Skeletal muscle satellite cell (primary cell): ENCODE results near the gene SNX17.

Experiments used
- H3K27me3 ChIP-seq: 2 replicates; pipeline ENCODE4 v1.7.0; 2013; ENCODE audit warnings: low read length; ENCODE audit not compliant: control insufficient read depth, insufficient read depth
- H3K36me3 ChIP-seq: 2 replicates; pipeline ENCODE4 v1.7.0; 2013; ENCODE audit warnings: mild to moderate bottlenecking, control low read depth, low read length; ENCODE audit not compliant: insufficient read depth
- H3K4me1 ChIP-seq: 2 replicates; pipeline ENCODE4 v1.7.0; 2013; ENCODE audit warnings: low read length; ENCODE audit not compliant: control insufficient read depth, insufficient read depth
- H3K4me2 ChIP-seq: 2 replicates; pipeline ENCODE4 v1.7.0; 2013; ENCODE audit warnings: mild to moderate bottlenecking, low read length
- H3K4me3 ChIP-seq: 2 replicates; pipeline ENCODE4 v1.7.0; 2013; ENCODE audit warnings: low read length
- H3K9ac ChIP-seq: 2 replicates; pipeline ENCODE4 v1.7.0; 2013; ENCODE audit warnings: mild to moderate bottlenecking, low read depth, low read length, moderate library complexity
- H3K9me3 ChIP-seq: replicated peaks from 2 replicates; pipeline ENCODE4 v1.7.0; 2013; ENCODE audit warnings: mild to moderate bottlenecking, control low read depth, low read length

Gene SNX17

DNA sequence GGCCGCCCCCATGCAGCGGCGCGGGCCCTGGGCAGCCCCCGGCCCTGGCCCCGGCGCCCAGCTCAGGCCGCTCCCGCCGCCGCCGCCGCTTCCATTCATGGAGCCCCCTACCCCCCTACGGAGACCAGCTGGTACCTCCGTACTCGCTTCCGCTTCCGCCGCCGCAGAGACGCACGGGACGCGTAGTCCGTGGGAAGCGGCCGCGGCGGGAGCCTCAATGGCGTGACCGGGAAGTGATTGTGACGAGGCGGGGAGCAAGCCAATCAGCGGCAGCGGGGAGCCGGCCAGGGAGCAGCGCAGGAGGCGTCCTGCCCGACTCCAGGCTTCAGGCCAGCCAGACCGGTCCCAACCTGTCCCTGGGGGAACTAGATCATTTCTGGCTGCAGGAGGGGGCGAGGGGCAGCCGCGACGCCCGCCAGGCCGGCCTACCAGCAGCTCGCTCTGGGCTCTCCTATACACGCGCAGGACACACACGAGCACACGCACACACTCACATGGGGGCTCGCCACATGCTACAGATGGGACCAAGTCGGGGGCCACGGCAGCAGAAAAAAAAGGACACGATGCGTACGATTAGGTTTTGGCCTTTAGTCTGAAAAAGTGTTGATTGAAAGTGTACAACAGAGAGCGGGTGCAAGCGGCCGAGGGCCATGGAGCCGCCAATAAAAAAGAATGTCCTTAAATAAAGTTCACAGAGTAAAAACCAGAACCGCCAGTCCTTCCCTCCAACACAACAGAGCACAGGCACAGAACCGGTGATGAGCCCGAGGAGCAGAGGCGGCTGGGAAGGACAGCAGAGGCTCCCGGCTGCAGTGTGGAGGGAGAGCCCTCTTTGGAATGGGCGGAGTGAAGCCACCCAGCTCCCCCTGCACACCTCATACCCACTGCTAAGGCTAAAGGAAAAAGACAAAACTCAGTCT, 10.5 kb downstream of the SNX17 start, which contains the start of gene ZNF513:
Gene ZNF513 (minus strand): TSS at position 109 of the 920 bp plus-strand sequence. CDS start 208 bp downstream, outside the sequence.
- H3K4me2 ChIP-seq, result peak within 1 kb of the TSS; percentile 98
- peak within 1 kb of the TSS; percentile 92 for H3K9ac ChIP-seq
- peak within 1 kb of the TSS; percentile 79 for H3K4me3 ChIP-seq
- H3K9me3 ChIP-seq, result no peaks in the 10 kb centered on the region
- H3K36me3 ChIP-seq, result peaks cover 78% of the 10 kb centered on the region
- no peaks in the 10 kb centered on the region for H3K27me3 ChIP-seq
- H3K4me1 ChIP-seq, result peaks cover 36% of the 10 kb centered on the region

DNA sequence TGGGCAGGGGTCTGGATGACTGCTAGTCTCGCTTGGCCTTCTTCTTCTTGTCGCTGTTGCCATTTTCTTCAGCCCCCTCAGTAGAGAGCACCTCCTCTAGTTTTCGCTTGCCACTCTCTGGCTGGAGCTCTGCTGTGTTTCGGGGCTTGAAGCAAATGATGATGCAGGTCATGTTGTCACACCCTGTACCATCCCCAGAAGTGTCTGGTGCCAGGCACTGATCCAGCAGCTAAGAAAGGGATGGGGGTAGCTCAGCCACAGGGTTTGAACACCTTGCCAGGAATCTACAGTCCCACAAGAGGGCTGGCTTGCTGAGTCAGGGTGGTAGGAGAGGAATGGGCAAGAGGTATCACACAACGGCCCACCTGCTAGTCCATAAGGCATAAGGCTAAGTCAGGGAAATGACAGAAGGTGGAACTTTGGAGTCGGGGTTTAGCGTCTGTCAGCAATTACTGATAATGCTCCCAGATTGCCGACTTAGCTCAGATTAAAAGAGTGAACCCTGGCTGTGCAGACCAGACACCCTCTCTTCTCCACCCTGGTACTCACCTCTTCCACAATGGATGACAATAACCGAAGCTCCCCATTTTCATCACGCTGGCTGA, 11.3 kb downstream of the SNX17 start:
- Histone ChIP-seq H3K9me3 (no peaks in the 10 kb centered on the region), H3K36me3 (peaks cover 74% of the 10 kb centered on the region), H3K4me3 (peak overlapping the region; percentile 79), H3K27me3 (no peaks in the 10 kb centered on the region), H3K9ac (peak overlapping the region; percentile 92), H3K4me2 (peak overlapping the region; percentile 98), H3K4me1 (peaks cover 34% of the 10 kb centered on the region)

DNA sequence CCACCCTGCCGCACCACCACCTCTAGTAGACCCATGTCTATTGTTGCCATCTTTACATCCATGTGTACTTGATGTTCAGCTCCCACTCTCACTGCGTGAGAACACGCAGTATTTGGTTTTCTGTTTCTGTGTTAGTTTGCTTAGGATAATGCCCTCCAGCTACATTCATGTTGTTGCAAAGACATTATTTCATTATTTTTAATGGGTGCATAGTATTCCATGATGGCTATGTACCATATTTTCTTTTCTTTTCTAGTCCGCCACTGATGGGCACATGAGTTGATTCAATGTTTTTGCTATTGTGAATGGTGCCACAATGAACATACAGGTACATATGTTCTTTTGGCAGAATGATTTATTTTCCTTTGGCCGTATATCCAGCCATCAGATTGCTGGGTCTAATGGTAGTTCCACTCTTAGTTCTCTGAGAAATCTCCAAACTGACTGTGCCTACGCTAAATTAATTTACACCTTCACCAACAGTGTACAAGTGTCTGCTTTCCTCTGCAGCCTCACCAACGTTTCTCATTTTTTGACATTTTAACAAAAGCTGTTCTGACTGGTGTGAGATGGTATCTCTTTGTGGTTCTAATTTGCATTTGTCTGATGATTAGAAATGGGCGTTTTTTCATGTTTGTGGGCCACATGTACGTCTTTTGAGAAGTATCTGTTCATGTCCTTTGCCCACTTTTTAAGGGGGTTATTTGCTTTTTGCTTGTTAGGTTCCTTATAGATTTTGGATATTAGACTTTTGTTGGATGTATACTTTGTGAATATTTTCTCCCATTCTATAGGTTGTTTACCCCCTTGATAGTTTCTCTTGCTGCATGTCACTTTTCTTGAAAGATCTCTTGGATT, 20.6 kb downstream of the SNX17 start:
- Histone ChIP-seq H3K36me3 (peaks cover 10% of the 10 kb centered on the region), H3K4me1 (no peaks in the 10 kb centered on the region), H3K4me2 (no peak overlapping the region), H3K9me3 (no peaks in the 10 kb centered on the region), H3K4me3 (no peak overlapping the region), H3K9ac (no peak overlapping the region), H3K27me3 (no peaks in the 10 kb centered on the region)

DNA sequence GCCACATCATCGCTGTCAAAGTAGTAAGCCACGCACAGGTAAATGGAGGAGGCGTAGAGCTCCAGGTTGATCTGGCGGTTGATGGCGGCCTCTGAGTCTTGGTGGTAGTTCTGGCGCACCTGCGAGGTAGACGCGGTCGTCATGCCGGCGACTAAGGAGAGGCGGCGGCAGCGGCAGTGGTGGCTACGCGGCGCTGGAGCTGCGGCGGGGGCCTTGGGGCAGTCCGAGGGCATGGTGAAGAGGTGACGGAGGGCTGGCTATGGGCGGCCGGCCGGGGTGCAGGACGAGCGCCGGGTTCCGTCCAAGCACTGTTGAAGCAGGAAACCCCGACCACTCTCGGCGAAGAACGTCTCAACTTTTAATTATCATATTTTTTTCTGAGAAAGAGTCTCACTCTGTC, 22.8 kb downstream of the SNX17 start:
- Histone ChIP-seq H3K27me3 (no peaks in the 10 kb centered on the region), H3K4me2 (no peak overlapping the region), H3K4me1 (no peaks in the 10 kb centered on the region), H3K9ac (no peak overlapping the region), H3K4me3 (no peak overlapping the region), H3K9me3 (no peaks in the 10 kb centered on the region), H3K36me3 (peaks cover 7% of the 10 kb centered on the region)

DNA sequence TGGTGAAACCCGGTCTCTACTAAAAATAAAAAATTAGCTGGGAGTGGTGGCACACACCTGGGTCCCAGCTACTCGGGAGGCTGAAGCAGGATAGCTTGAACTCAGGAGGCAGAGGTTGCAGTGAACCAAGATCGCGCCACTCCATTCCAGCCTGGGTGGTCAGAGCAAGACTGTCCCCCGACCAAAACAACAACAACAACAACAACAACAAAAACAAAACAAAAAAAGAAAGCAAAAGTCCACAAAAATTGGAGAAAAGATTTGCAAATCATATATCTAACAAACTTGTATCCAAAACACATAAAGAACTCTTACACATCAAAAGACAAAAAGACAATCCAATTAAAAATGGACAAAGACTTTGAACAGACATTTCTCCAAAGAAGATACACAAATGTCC, 28.5 kb downstream of the SNX17 start:
- Histone ChIP-seq H3K27me3 (no peaks in the 10 kb centered on the region), H3K4me2 (no peak overlapping the region), H3K36me3 (peaks cover 3% of the 10 kb centered on the region), H3K4me1 (no peaks in the 10 kb centered on the region), H3K9me3 (no peaks in the 10 kb centered on the region), H3K4me3 (no peak overlapping the region), H3K9ac (no peak overlapping the region)

DNA sequence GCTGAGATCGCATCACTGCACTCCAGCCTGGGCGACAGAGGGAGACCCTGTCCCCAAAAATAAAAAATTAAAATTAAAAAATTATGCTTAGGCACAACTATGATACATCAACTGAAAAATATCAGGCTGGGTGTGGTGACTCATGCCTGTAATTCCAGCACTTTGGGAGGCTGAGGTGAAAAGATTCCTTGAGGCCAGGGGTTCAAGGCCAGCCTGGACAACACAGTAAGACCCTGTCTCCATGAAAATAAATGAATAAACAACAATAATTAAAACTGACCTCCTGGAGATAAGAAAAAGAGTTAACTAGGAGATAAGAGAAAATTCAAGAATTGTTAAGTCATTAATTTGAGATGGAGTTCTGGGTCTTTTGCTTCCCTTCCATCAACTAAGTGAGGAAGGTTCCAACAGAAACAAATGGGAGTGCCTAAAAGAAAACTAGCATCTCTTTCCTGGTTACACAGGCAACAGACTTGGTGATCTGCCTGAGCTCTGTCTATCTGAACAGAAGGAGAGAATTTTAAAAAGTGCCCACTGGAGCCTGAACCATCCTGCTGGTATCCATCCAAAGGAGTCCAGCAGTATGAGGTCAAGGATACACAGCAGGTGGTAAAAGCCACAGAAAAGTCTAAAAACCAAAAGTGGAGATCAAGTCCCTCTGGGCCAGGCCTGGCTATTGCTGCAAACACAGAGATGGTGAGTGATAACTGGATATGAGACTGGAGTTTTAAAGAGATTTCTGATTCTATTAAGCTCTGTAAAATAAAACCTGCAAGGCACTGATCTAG, 30.1 kb downstream of the SNX17 start:
- no peaks in the 10 kb centered on the region for H3K4me1 ChIP-seq
- H3K4me2 ChIP-seq, result no peak overlapping the region
- no peak overlapping the region for H3K9ac ChIP-seq
- no peak overlapping the region for H3K4me3 ChIP-seq
- H3K9me3 ChIP-seq, result no peaks in the 10 kb centered on the region
- H3K27me3 ChIP-seq, result no peaks in the 10 kb centered on the region
- H3K36me3 ChIP-seq, result peaks cover 4% of the 10 kb centered on the region

DNA sequence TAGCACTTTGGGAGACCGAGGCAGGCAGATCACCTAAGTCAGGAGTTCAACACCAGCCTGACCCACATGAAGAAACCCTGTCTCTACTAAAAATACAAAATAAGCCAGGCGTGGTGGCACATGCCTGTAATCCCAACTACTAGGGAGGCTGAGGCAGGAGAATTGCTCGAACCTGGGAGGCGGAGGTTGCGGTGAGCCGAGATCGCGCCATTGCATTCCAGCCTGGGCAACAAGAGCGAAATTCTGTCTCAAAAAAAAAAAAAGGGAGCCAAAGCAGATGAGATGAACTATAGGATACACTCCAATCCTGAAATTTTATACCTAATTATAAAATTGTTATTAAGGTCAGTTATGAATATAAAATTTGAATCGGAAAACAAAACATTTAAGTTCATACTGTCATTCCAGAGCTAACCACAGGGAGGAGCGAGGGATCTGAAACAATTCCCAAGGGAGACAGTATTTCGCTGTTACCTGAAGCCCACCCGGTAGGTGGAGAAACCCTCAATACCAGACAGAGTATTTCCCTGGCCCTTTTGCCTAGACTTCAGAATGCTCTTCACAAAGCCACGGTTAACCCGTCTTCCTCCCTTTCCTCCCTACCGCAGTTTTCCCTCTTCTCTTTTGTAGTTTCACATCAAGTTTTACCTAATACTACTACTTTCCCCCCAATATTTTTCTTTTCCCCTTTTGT, 37.5 kb downstream of the SNX17 start:
- H3K4me3 ChIP-seq, result peak overlapping the region; percentile 86
- H3K4me1 ChIP-seq, result peaks cover 21% of the 10 kb centered on the region
- H3K36me3 ChIP-seq, result peaks cover 13% of the 10 kb centered on the region
- H3K9me3 ChIP-seq, result no peaks in the 10 kb centered on the region
- H3K4me2 ChIP-seq, result peak overlapping the region; percentile 93
- H3K9ac ChIP-seq, result peak overlapping the region; percentile 92
- no peaks in the 10 kb centered on the region for H3K27me3 ChIP-seq

DNA sequence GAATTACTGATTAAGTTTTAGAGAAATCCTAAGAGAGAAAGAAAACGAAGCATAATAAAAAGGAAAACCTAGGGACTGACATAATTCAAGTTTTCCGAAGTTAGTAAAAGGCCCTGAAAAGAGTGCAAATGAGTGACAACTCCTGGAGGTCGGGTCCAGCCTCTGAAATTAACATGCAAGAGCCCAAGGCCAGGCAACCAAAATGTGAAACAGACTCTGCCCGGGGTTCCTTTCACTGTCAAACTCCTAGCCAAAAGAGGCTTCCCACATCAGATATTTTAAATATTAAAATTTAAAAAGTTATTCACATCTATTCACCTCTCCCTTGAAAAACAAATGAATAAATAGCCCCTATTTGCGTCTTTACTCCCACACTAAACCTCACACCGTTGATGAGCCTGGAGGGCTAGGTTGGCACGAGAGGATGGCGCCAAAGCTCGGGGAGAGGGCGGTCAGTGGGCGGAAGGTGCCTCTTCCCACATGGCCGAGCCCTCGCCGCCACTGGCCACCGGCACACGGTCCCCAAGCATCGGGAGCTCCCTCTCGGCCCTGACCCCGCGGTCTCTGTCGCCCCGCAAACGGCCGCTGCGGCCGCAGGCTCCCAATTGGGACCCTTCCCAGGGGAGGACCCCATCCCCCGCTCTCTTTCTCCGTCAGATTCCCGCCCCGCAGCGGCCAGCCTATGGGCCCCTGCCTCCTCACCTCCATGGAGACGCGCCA, 38.3 kb downstream of the SNX17 start:
- Histone ChIP-seq H3K9ac (peak overlapping the region; percentile 92), H3K27me3 (no peaks in the 10 kb centered on the region), H3K4me1 (peaks cover 21% of the 10 kb centered on the region), H3K36me3 (peaks cover 12% of the 10 kb centered on the region), H3K4me3 (peak overlapping the region; percentile 86), H3K4me2 (peak overlapping the region; percentile 93), H3K9me3 (no peaks in the 10 kb centered on the region)

DNA sequence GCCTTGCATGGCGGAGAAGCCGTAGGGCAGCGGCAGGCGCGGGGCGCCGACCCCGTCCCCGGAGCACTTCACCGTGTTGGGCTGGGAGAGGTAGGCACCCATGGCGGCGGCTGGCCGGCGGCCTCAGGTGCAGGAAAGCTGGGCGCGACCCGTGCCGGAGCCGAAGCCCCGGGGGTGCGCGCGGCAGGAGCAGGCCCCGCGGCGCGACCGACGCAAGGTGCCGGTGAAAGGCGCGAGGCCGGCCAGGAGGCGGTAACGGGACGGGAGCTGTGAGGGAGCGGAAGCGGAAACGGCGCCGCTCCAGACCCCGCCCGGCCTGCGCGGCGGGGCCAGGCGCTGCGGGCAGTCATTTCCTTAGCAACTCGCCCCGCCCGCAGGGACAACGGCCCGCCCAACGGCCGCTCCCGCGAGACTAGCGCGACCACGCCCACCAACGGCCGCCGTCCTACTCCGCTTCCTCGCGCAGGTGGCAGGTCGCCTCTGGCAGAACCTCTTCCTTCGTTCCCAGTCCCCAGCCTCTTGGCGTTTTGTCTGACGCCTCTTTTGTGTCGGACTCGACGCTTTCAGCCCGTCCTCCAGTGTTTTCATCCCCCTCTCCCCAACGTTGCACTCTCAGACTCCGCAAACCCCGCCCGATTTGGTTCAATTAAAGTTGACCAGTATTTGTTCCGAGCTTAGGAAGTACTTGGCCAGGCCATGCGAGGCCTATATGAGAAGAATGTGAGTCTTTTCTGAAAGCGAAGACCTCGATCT, 39.1 kb downstream of the SNX17 start, which contains the start of gene PPM1G:
Gene PPM1G (minus strand): TSS at position 271 of the 753 bp plus-strand sequence. CDS start 169 bp downstream, at position 102.
- Histone ChIP-seq H3K4me3 (peak within 1 kb of the TSS; percentile 86), H3K9me3 (no peaks in the 10 kb centered on the region), H3K36me3 (peaks cover 9% of the 10 kb centered on the region), H3K9ac (peak within 1 kb of the TSS; percentile 92), H3K4me2 (peak within 1 kb of the TSS; percentile 93), H3K27me3 (no peaks in the 10 kb centered on the region), H3K4me1 (peaks cover 21% of the 10 kb centered on the region)
